Measurements from ENCODE around the gene WNT11.

GRCh38 chr11:76203937-76204336 lies 2.4 kb downstream of the WNT11 start:
- TF ChIP-seq, protein P1, sequence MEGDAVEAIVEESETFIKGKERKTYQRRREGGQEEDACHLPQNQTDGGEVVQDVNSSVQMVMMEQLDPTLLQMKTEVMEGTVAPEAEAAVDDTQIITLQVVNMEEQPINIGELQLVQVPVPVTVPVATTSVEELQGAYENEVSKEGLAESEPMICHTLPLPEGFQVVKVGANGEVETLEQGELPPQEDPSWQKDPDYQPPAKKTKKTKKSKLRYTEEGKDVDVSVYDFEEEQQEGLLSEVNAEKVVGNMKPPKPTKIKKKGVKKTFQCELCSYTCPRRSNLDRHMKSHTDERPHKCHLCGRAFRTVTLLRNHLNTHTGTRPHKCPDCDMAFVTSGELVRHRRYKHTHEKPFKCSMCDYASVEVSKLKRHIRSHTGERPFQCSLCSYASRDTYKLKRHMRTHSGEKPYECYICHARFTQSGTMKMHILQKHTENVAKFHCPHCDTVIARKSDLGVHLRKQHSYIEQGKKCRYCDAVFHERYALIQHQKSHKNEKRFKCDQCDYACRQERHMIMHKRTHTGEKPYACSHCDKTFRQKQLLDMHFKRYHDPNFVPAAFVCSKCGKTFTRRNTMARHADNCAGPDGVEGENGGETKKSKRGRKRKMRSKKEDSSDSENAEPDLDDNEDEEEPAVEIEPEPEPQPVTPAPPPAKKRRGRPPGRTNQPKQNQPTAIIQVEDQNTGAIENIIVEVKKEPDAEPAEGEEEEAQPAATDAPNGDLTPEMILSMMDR (IDR thresholded peaks at IDR 0.05), result no peak
- TF ChIP-seq POLR2A (IDR thresholded peaks at IDR 0.05), result no peak

All from esophagus squamous epithelium (tissue), 4 donors.